ENCODE results near the gene PDE4DIP.
"Not testable (repeated sequence)": the region's sequence is repeated elsewhere in the genome, so short reads cannot be mapped to it uniquely, and the experiment has no call there.

The PDE4DIP gene

DNA sequence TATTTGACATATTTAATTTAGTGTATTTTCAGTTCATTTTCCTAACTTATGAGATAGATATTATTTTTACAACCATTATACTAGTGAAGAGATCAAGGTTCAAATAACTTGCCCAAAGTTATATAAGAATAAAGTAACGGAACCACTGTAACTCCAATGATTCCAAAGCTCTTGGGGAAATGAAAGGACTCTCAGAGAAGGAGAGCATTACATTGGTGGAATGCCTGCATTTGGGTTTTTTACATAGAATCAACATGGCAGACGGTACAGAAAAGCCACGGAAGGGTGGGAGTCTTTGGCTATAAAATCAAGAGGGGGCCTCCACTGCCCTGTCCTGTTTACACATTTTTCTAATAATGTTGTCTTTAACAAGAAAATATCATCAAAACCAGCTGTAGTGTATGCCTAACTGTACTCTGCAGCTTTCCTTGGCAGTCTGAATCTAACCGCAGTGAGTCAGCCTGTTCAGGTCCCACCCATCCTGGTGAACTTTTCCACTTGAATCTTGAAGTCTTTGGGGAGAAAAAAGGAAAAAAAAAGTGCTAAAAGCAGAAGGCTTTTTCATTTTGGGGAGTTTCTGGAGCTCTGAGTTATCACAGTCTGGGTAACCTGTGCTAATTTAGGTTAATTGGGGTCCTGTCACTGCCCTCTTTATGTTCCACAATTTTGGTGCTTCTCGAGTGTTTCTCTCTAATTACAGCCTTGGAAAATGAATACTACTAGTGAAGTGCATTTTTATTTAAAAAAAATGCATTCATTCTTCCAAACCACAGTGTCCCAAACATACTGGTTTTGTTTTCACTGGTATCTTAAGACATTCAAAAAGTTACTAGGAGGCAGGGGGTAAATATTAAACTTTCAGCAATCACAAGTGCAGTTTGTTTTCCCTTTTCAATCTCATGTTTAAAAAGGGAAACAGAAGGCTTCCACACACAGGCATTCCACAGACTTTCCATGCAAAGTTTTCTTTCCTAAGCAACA is 30.5 kb downstream of the PDE4DIP start:
- DNase-seq (ENCODE audit: low read depth) = not testable (repeated sequence)

DNA sequence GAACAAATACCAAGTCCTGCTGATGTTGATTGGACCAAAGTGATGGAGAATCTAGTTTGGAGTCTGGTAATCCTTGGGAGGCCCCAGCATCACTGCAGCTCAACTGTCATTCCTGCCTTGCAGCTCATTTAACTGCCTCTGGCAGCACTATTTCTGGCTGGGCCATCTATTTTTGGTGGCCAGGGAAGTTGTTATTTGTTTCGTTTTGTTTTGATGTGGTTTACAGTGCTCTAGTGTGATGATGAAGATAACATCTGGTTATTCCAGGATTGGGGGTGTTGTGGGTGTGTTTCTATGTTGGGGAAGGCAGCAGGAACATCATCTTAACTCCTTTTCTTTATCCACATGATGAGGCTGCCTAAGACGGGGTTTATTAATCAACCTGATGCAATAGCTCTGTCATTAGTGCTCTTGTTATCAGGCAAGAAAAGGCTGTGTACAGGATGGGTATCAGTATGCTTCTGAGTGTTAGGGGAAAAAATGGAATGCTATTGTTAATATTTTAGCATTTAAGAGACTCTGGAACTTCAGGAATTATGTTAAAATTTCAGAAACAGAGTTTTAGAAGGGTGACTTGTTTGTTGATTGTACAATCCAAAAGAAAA is 35.7 kb downstream of the PDE4DIP start:
- DNase-seq (ENCODE audit: low read depth) = not testable (repeated sequence)

DNA sequence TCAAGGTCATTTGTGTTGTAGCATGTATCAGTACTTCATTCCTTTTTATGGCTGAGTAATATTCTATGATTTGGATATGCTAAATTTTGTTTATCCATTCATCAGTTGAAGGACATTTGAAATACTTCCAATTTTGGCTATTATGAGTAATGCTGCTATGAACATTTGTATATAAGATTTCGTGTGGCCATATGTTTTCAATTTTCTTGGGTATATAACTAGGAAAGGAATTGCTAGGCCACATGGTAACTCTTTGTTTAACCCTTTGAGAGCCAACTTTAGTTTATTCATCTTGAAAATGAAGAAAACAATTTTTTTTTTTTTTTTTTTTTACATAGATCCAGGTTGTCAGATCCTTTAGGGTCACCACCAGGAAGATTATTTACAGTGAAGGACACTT is 37.0 kb downstream of the PDE4DIP start:
- DNase-seq (ENCODE audit: low read depth) = not testable (repeated sequence)

- not testable (repeated sequence) for DNase-seq (ENCODE audit: low read depth)
Measured at GRCh38 chr1:148885219-148885618, 41.0 kb downstream of the PDE4DIP start.

- not testable (repeated sequence) for DNase-seq (ENCODE audit: low read depth)
Measured at GRCh38 chr1:148886293-148886692, 42.1 kb downstream of the PDE4DIP start.

DNA sequence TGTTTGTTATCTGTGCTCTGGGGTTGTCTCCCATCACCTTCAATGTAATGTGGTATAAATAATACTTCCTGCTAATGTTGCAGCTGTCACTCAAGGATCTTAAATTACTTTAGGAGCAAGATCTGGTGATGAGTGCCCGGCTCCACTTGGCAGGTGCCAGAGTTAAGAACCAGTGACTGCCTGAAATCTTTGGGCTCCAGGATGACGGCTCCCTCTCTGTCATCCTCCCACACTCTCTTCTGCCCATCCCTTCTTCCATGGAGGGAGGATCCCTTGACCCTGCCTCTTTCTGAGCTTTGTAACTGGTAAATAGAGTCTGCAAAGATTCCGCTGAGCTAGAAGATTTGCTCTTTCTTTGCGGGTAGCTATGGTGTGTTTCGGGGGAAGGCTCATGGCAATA is 44.4 kb downstream of the PDE4DIP start:
- not testable (repeated sequence) for DNase-seq (ENCODE audit: low read depth)

GRCh38 chr1:148889267-148890074 is 45.2 kb downstream of the PDE4DIP start:
- DNase-seq (ENCODE audit: low read depth) = not testable (repeated sequence)

DNA sequence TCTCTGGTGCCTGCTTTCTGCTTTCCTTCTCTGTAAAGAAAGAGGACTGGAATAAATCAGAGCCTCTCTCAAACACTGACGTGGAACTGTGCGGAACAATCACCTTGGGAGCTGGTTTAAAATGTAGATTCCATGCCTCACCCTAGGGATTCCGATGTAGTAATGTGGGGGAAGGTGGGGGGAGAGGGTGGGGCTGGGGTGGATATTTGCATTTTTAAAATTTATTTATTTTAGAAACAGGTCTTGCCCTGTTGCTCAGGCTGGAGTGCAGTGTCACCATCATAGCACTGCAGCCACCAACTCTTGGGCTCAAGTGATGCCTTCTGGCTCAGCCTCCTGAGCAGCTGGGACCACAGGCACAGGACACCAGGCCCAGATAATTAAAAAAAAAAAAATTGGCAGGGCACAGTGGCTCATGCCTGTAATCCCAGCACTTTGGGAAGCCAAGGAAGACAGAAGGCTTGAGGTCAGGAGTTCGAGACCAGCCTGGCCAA is 45.9 kb downstream of the PDE4DIP start:
- DNase-seq (ENCODE audit: low read depth) = not testable (repeated sequence)

DNA sequence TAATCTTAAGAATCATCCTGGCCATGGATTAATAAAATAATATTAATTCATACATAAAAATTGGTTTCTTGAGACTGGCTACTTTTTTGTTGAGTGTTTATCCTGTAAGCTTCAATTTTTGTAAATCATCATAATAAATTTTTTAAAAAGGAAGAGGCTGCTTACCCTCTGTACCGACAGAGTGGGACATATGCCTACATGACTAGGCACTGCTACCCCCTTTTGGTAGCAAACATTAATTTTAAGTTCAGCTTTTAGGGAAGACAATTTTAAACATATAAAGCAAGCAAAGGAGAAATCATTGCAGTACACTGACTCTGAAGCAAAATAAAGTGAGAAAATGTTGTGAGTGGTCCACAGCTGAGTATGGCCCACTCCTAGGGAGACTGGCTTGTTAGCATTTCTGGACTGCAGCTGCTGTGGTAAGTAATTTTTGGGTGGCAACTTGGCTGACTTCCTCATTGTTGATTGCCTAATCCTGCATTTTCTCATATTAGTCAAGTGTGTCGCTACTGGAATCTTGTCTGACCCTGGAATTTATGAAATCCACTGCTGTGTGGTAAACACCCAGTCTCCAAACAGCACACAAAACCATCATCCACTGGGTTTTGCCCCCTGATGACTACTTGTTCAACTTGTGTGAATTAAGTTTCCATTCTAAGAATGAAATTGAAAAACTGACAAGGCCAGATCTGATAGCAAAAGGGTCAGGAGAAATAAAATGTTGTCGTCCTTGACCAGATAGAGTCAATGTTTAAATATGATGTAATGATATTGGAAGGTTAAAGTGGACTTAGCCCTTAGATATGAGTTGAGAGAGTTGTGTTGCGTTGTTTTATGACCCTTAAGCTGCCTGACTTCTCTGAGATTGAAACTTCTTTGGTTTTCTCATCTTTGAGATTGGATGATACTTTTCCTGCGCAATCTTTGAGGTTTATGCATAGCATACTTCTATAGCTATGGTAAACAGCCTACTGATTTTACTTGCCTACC is 50.4 kb downstream of the PDE4DIP start:
- DNase-seq (ENCODE audit: low read depth) = not testable (repeated sequence)

DNA sequence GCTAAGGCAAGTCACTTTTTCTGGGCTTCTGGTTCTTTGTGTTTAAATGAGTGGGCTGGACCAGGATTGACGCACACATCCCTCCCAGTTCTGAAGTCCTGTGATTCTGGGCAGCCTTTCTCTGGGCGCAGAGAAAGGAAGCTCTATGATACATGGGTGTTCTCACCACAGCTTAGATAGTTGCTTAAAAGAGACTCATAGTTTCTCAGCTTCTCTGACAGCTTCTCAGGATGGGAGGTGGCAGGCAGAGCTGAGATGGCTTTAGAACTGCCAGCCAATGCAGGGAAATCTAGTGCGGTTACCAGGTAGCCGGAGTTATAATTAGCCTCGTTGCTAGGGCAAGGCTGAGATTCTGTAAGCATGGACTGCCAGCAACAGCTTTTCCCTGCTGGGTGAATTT is 55.8 kb downstream of the PDE4DIP start:
- not testable (repeated sequence) for DNase-seq (ENCODE audit: low read depth)

DNA sequence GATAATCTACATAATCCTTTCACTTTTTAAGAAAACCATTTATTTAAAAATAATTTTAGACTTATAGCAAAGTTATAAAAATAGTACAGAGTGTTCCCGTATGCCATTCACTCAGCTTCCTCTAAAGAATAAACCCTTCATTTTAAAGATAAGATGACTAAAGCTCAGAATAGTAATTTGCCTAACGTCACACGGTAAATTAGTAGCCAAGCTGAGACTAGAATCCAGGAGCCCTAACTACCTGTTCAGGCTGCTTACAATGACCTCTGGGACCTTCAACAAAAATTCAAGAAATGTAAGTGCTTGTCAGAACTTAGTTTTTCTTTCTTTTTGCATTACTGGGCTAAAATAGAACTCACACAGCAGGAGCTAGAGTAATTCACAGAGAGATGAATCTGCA is 56.5 kb downstream of the PDE4DIP start:
- DNase-seq (ENCODE audit: low read depth) = not testable (repeated sequence)

GRCh38 chr1:148901150-148901952 is 57.1 kb downstream of the PDE4DIP start:
- not testable (repeated sequence) for DNase-seq (ENCODE audit: low read depth)

GRCh38 chr1:148901953-148902341 is 57.7 kb downstream of the PDE4DIP start:
- not testable (repeated sequence) for DNase-seq (ENCODE audit: low read depth)

DNA sequence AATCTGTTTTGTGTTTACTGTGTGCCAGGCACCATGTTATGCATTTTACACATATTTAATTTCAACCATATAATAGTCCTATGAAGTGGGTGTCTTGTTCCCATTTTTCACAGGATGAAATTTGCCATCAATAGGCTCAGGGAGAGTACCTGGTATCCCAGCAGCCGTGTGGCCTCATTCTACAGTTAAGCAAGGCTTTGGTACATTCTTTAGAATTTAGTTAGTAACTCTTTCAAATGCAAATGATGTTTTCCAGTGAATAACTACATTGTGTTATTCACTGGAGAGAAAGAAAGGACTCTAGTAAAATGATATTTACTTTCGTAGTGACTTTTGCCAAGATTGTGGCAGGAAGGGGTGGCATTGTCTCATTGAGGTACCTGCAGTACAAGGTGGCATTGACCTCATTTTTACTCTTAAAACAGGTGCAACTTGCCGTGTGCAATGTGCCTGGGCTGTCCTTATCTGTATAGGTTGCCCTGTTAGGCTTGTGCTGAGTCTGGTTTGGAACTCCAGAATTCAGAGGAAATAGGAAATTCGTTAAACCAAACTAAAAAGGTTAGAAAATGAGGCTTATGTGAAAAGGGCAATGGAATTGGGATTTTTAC is 65.1 kb downstream of the PDE4DIP start:
- DNase-seq (ENCODE audit: low read depth) = not testable (repeated sequence)

GRCh38 chr1:148911303-148911928 is 67.2 kb downstream of the PDE4DIP start:
- DNase-seq (ENCODE audit: low read depth) = not testable (repeated sequence)

GRCh38 chr1:148916222-148916621 is 72.0 kb downstream of the PDE4DIP start:
- DNase-seq (ENCODE audit: low read depth) = not testable (repeated sequence)

GRCh38 chr1:148916695-148917348 is 72.6 kb downstream of the PDE4DIP start:
- not testable (repeated sequence) for DNase-seq (ENCODE audit: low read depth)

DNA sequence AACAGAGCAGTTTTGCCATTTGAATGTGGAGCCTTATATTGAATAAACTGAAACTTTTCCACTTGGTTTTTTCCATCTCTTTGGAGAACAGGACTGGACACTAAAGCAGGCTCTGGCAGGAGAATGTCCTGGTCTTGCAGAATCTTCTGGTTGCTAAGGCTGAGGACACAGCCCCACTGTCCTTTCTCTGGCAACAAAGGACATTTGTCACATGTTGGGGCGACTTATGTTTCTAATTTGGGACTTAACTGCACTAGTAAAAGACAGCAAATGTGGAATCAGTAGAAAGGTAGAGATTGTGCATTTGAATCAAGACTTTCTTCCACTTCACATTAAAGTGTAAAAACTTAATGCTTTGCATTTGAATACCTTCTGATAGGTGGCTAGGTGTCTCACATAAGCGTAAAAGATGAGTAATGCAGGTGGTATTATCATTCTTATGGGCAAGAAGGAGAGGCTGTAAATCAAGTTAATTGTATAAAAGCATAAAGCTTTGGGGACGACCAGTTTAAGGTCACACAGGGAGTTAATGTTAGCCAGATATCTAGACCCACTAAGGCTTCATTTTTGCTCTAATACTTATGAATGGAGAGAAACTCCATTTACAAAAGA is 74.7 kb downstream of the PDE4DIP start:
- not testable (repeated sequence) for DNase-seq (ENCODE audit: low read depth)

Measured in stimulated activated CD8-positive, alpha-beta memory T cell treated with anti-CD3 and anti-CD28 coated beads, Interleukin-12 subunit alpha, Interleukin-12 subunit beta, amount 100 ng/mL, for 1 hour (primary cell).